ENCODE results near the gene SELENOP. TPM values are rescaled to one million over a fixed set of nuclear protein-coding genes. Genes with fewer than 3 reads are reported as not detected.

Gene SELENOP
- total RNA-seq, 2 donors from 2014 or later, result 0.16 to 0.34 TPM

DNA sequence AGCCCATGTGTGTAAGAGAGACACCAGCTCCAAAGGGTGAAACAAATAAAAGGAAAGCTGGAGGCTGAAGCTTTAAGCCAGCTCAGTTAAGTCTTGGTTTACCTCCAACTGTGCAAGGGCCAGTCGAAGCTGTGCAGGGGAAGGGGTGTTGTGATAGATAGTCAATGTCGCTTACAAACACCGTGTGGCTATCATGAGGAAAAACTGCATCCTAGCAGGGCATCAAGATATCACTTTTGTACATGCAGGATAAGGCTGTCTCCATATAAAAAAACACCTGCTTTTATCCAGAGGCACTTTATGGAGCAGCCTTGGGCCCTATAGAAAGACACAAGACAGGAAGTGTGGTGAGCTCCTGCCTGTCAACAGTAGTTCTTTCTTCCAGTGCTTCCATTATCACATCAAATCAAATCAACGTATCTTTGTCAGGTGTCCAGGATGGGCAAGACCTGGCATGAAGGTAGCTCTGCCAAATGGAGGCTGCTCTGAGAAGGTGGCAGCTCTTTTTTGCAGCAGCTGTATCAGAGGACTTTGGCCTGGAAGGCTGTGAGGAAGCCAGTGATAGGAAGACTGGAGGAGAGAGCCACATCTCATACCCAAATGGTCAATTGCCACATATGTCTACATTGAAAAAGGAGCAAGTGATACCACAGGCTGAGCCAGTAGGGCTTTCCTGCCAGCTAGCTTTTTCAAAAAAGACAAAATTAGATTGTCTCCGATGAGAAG, 29.3 kb upstream of the SELENOP start:
- no peak for DNase-seq
- Mint-ChIP-seq H3K9me3 (no peaks in the 10 kb centered on the region), H3K36me3 (ENCODE audit: insufficient read depth in 2 of 2) (no peaks in the 10 kb centered on the region), H3K27me3 (ENCODE audit: low read depth) (no peaks in the 10 kb centered on the region), H3K27ac (no peak overlapping the region), H3K4me1 (ENCODE audit: low read depth) (no peaks in the 10 kb centered on the region), H3K4me3 (no peak overlapping the region)
- no peak for ATAC-seq (replicated peaks in 1 of 2)

GRCh38 chr5:42840269-42840668, 28.6 kb upstream of the SELENOP start:
- ATAC-seq (replicated peaks in 1 of 2) (no peak), DNase-seq (no peak)
- no peaks in the 10 kb centered on the region for H3K27me3 Mint-ChIP-seq (ENCODE audit: low read depth)
- H3K4me3 Mint-ChIP-seq, result no peak overlapping the region
- no peak overlapping the region for H3K27ac Mint-ChIP-seq
- H3K36me3 Mint-ChIP-seq (ENCODE audit: insufficient read depth in 2 of 2), result no peaks in the 10 kb centered on the region
- no peaks in the 10 kb centered on the region for H3K4me1 Mint-ChIP-seq (ENCODE audit: low read depth)
- no peaks in the 10 kb centered on the region for H3K9me3 Mint-ChIP-seq

DNA sequence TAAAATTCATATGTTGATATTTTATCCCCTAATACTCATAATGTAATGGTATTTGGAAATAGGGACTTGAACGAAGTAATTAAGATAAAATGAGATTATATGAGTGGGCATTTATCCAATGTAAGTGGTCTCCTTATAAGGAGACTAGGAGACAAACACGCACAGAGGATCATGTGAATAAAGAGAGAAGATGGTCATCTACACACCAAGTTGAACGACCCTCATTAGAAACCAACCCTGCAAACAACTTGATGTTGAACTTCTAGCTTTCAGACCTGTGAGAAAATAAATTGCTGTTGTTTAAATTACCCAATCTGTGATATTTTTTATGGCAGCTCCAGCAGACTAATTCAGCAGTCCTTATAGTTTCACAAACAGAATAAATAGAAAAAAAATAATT, 27.5 kb upstream of the SELENOP start:
- no peaks in the 10 kb centered on the region for H3K4me1 Mint-ChIP-seq (ENCODE audit: low read depth)

GRCh38 chr5:42837601-42838000, 25.9 kb upstream of the SELENOP start:
- Mint-ChIP-seq H3K36me3 (ENCODE audit: insufficient read depth in 2 of 2) (no peaks in the 10 kb centered on the region), H3K27ac (no peak overlapping the region), H3K9me3 (no peaks in the 10 kb centered on the region), H3K4me3 (no peak overlapping the region), H3K4me1 (ENCODE audit: low read depth) (no peaks in the 10 kb centered on the region), H3K27me3 (ENCODE audit: low read depth) (no peaks in the 10 kb centered on the region)
- ATAC-seq (replicated peaks in 1 of 2) (no peak), DNase-seq (no peak)

More for the DNA sequence above, 27.5 kb upstream of the SELENOP start:
- ATAC-seq (replicated peaks in 1 of 2) (no peak), DNase-seq (no peak)
- Mint-ChIP-seq H3K9me3 (no peaks in the 10 kb centered on the region), H3K27me3 (ENCODE audit: low read depth) (no peaks in the 10 kb centered on the region), H3K36me3 (ENCODE audit: insufficient read depth in 2 of 2) (no peaks in the 10 kb centered on the region), H3K27ac (no peak overlapping the region), H3K4me3 (no peak overlapping the region)

DNA sequence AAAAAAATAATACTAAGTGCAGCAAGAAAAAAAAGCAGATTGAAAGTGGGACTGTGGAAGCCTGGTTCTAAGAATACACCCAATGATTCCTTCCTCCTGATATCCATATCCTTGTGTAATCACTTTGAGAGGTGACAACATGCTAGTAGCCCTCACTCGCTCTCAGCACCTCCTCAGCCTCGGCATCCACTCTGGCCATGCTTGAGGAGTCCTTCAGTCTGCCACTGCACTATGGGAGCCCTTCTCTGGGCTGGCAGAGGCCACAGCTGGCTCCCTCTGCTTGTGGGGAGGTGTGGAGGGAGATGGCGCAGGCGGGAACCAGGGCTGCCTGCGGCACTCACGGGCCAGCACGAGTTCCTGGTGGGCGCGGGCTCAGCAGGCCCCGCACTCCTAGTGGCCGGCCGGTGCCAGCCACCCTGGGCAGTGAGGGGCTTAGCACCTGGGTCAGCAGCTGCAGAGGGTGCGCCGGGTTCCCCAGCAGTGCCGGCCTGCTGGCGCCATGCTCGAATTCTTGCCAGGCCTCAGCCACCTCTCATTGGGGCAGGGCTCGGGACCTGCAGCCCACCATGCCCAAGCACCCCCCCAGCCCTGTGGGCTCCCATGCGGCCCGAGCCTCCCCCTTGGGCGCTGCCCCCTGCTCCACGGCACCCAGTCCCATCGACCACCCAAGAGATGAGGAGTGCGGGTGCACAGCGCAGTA, 24.5 kb upstream of the SELENOP start:
- H3K27ac Mint-ChIP-seq, result no peak overlapping the region
- no peaks in the 10 kb centered on the region for H3K4me1 Mint-ChIP-seq (ENCODE audit: low read depth)
- no peaks in the 10 kb centered on the region for H3K27me3 Mint-ChIP-seq (ENCODE audit: low read depth)
- no peak overlapping the region for H3K4me3 Mint-ChIP-seq
- ATAC-seq (replicated peaks in 1 of 2) (no peak), DNase-seq (no peak)
- H3K9me3 Mint-ChIP-seq, result no peaks in the 10 kb centered on the region
- H3K36me3 Mint-ChIP-seq (ENCODE audit: insufficient read depth in 2 of 2), result no peaks in the 10 kb centered on the region

GRCh38 chr5:42832060-42832459, 20.4 kb upstream of the SELENOP start:
- no peak for ATAC-seq (replicated peaks in 1 of 2)
- DNase-seq, result no peak
- Mint-ChIP-seq H3K27ac (no peak overlapping the region), H3K4me3 (no peak overlapping the region), H3K27me3 (ENCODE audit: low read depth) (no peaks in the 10 kb centered on the region), H3K36me3 (ENCODE audit: insufficient read depth in 2 of 2) (no peaks in the 10 kb centered on the region), H3K9me3 (no peaks in the 10 kb centered on the region), H3K4me1 (ENCODE audit: low read depth) (no peaks in the 10 kb centered on the region)

DNA sequence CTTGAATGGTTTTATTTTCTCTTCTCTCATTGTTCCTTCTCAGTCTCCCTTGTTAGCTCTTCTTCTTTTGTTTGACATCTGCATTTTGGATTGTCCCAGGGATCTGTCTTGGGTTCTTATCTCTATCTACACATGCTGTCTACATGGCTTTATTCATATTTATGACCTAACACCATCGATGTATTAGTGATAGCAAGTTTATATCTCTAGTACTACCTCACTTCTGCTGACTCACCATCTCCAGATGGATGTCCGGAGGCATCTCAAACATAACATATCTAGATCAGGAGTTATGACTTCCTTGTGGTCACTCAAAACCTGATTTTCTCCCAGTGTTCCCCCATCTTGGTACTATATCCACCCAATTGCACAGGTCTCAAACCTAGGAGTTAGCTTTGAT, 19.2 kb upstream of the SELENOP start:
- no peaks in the 10 kb centered on the region for H3K9me3 Mint-ChIP-seq
- no peak for ATAC-seq (replicated peaks in 1 of 2)
- H3K27ac Mint-ChIP-seq, result no peak overlapping the region
- no peaks in the 10 kb centered on the region for H3K36me3 Mint-ChIP-seq (ENCODE audit: insufficient read depth in 2 of 2)
- H3K4me1 Mint-ChIP-seq (ENCODE audit: low read depth), result no peaks in the 10 kb centered on the region
- H3K4me3 Mint-ChIP-seq, result no peak overlapping the region
- DNase-seq, result no peak
- no peaks in the 10 kb centered on the region for H3K27me3 Mint-ChIP-seq (ENCODE audit: low read depth)

GRCh38 chr5:42828671-42829070, 17.0 kb upstream of the SELENOP start:
- Mint-ChIP-seq H3K9me3 (no peaks in the 10 kb centered on the region), H3K27me3 (ENCODE audit: low read depth) (no peaks in the 10 kb centered on the region), H3K27ac (no peak overlapping the region), H3K4me1 (ENCODE audit: low read depth) (no peaks in the 10 kb centered on the region), H3K4me3 (no peak overlapping the region), H3K36me3 (ENCODE audit: insufficient read depth in 2 of 2) (no peaks in the 10 kb centered on the region)
- ATAC-seq (replicated peaks in 1 of 2) (no peak), DNase-seq (no peak)

GRCh38 chr5:42826757-42827515, 15.2 kb upstream of the SELENOP start:
- H3K27ac Mint-ChIP-seq, result no peak overlapping the region
- no peak for ATAC-seq (replicated peaks in 1 of 2)
- H3K9me3 Mint-ChIP-seq, result no peaks in the 10 kb centered on the region
- no peaks in the 10 kb centered on the region for H3K4me1 Mint-ChIP-seq (ENCODE audit: low read depth)
- H3K36me3 Mint-ChIP-seq (ENCODE audit: insufficient read depth in 2 of 2), result no peaks in the 10 kb centered on the region
- no peak overlapping the region for H3K4me3 Mint-ChIP-seq
- no peaks in the 10 kb centered on the region for H3K27me3 Mint-ChIP-seq (ENCODE audit: low read depth)
- DNase-seq, result no peak

DNA sequence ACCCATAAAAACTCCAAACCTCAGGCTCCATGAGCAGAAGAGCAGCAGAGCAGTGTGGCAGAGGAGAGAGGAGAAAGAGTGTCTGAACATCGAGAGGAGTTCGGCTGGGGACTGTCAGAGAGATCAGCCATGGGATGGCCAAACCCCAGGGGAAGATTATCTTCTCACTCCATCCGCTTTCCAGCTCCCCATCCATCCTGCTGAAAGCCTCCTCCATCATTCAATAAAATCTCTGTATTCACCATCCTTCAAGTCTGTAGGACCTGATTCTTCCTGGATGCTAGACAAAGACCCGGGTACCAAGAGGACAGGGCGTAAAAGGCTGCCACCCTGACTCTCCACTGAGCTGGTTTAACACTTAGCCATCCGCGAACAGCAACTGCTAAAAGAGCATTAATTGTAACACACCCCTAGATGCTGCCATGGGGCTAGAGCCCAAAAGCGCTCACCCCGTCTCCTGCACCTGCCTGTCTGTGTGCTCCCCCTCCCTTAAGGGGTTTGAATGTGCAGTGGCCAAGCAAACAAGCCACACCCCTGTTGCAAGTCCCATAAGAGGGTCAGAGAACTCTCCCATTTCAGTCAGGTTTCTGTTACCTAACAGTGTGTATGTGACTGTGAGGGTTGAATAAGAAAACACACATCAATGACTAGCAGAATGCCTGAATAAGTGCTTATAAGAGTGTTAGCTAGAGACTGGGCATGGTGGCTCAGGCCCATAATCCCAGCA, 13.9 kb upstream of the SELENOP start:
- no peaks in the 10 kb centered on the region for H3K4me1 Mint-ChIP-seq (ENCODE audit: low read depth)
- DNase-seq, result no peak
- ATAC-seq (replicated peaks in 1 of 2), result no peak
- no peaks in the 10 kb centered on the region for H3K9me3 Mint-ChIP-seq
- H3K4me3 Mint-ChIP-seq, result no peak overlapping the region
- no peaks in the 10 kb centered on the region for H3K36me3 Mint-ChIP-seq (ENCODE audit: insufficient read depth in 2 of 2)
- no peaks in the 10 kb centered on the region for H3K27me3 Mint-ChIP-seq (ENCODE audit: low read depth)
- H3K27ac Mint-ChIP-seq, result no peak overlapping the region

- no peaks in the 10 kb centered on the region for H3K4me1 Mint-ChIP-seq (ENCODE audit: low read depth)
- DNase-seq (no peak), ATAC-seq (replicated peaks in 1 of 2) (no peak)
- no peaks in the 10 kb centered on the region for H3K36me3 Mint-ChIP-seq (ENCODE audit: insufficient read depth in 2 of 2)
- no peaks in the 10 kb centered on the region for H3K9me3 Mint-ChIP-seq
- H3K4me3 Mint-ChIP-seq, result no peak overlapping the region
- no peaks in the 10 kb centered on the region for H3K27me3 Mint-ChIP-seq (ENCODE audit: low read depth)
- H3K27ac Mint-ChIP-seq, result no peak overlapping the region
Measured at GRCh38 chr5:42824347-42824976, 12.8 kb upstream of the SELENOP start.

DNA sequence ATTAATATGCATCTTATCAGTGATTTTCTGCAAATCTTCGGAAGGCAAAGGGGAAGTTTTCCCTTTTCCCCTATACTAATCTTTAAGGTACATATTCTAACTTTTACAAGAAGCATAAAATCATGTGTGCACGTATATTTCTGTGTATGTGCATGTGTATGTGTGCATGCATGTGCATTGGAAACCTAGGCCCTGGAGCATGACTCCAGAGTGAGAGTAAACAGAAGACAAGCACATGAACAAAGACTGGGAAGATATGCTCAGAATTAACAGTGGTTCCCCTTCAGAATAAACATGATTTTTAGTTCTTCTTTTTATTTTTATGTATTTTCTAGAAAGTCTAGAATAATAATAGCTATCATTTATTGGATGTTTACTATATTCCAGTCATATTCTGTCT, 10.9 kb upstream of the SELENOP start:
- no peak for ATAC-seq (replicated peaks in 1 of 2)
- Mint-ChIP-seq H3K27me3 (ENCODE audit: low read depth) (no peaks in the 10 kb centered on the region), H3K4me1 (ENCODE audit: low read depth) (no peaks in the 10 kb centered on the region), H3K27ac (no peak overlapping the region), H3K36me3 (ENCODE audit: insufficient read depth in 2 of 2) (no peaks in the 10 kb centered on the region), H3K9me3 (no peaks in the 10 kb centered on the region), H3K4me3 (no peak overlapping the region)
- DNase-seq, result no peak
